HG02885 (cell line): ENCODE results near the gene MSLN.

Experiments used
- ATAC-seq: cut with Tn5 transposase; IDR thresholded peaks from one replicate; pipeline ENCODE4 v1.9.1; 2021; ENCODE audit warnings: mild to moderate bottlenecking; ENCODE audit not compliant: unreplicated experiment, poor library complexity

Gene MSLN

GRCh38 chr16:722835-723633, 37.5 kb upstream of the MSLN start:
- no peak for ATAC-seq

- no peak for ATAC-seq
Measured at GRCh38 chr16:723695-724094, 36.8 kb upstream of the MSLN start.

GRCh38 chr16:724188-725040, 36.1 kb upstream of the MSLN start:
- ATAC-seq, result no peak

- ATAC-seq, result no peak
Measured at GRCh38 chr16:725041-725376, 35.5 kb upstream of the MSLN start.

DNA sequence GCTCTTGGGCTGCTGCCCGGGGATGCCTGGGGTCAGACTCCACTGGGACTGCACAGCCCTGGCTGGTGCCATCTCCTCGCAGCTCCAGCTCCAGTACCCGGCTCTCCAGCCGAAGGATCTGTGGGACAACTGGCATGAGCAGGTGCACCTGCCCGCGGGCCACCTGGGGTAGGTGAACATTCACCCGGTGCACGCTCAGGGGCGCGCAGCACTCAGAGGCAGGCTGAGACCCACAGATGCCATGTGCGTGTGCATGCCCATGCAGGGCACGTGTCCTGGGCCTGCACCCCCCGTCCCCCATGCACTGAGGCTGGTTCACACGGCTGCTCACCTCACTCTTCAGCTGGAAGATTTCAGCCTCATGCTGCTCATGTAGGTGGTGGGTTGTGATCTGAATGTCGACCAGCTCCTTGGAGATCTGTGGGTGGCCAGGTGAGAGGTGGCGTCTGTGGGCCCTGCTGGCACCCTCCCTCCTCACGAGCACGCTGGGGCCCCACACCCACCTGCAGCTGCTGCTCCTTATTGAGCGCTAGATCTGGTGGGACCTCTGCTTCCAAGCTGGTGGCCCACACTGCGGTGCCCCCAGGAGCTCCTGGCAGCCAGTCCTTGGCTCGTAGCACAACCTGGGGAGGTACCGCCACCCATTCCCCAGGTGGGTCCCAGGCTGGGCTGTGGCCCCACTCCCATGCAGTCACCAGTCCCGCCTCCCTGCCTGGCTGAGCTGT, 34.9 kb upstream of the MSLN start:
- ATAC-seq, result no peak

- ATAC-seq, result no peak
Measured at GRCh38 chr16:726188-726437, 34.4 kb upstream of the MSLN start.

- ATAC-seq, result peak; percentile 42
Measured at GRCh38 chr16:726438-727290, 33.9 kb upstream of the MSLN start, which contains the start of the genes CCDC78 and HAGHL. TSS of gene CCDC78 (minus strand) at chr16:726443. CDS start at chr16:726367, 76 bp downstream. TSS of gene HAGHL (plus strand) at chr16:727106. CDS start at chr16:727510, 404 bp downstream.

DNA sequence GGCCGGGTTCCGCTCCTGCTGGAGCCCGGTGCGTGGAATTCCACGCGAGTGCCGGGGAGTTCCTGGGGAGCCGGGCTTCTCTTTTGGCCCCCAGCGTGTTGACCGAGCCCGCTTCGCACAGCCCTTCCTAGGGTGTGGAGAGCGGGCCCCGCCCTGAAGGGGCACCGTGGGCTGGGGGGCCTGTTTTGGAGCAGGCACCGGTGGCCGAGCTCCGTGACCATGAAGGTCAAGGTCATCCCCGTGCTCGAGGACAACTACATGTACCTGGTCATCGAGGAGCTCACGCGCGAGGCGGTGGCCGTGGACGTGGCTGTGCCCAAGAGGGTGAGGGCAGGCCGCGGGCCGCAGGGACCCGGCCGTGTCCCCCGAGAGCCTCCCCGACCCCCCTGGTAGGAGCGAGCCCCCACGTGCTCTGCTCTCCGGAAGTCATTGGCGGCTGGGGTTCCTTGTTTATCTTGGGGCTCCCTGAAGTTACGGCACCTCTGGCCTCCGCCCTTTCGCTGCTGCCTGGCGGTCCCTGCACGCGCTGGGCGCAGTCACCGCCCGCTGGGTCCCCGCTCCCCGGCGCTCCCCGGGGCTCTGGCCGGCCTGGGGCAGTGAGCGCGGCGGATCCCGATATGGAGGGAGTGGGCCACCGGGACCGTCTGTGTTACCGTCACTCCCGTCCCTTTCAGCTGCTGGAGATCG, 33.1 kb upstream of the MSLN start:
- peak; percentile 12 for ATAC-seq

DNA sequence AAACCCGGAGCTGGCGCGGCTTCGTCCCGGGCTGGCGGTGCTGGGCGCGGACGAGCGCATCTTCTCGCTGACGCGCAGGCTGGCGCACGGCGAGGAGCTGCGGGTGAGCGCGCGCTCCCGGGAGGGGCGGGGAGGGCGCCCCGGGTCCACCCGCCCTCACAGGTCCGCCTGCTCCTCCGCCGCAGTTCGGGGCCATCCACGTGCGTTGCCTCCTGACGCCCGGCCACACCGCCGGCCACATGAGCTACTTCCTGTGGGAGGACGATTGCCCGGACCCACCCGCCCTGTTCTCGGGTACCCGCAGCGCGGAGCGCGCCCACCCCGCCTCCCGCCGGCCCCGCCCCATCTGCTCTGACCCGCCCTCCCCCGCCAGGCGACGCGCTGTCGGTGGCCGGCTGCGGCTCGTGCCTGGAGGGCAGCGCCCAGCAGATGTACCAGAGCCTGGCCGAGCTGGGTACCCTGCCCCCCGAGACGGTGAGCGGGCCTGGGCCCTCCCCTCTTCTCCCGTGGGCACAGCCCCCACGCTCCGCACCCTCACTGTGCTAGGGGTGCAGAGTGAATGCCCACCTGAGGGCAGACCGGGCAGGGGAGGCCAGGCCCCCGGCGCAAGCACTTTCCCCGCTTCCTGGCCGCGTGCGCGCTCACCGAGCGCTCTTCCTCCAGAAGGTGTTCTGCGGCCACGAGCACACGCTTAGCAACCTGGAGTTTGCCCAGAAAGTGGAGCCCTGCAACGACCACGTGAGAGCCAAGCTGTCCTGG, 32.2 kb upstream of the MSLN start:
- peak; percentile 44 for ATAC-seq

DNA sequence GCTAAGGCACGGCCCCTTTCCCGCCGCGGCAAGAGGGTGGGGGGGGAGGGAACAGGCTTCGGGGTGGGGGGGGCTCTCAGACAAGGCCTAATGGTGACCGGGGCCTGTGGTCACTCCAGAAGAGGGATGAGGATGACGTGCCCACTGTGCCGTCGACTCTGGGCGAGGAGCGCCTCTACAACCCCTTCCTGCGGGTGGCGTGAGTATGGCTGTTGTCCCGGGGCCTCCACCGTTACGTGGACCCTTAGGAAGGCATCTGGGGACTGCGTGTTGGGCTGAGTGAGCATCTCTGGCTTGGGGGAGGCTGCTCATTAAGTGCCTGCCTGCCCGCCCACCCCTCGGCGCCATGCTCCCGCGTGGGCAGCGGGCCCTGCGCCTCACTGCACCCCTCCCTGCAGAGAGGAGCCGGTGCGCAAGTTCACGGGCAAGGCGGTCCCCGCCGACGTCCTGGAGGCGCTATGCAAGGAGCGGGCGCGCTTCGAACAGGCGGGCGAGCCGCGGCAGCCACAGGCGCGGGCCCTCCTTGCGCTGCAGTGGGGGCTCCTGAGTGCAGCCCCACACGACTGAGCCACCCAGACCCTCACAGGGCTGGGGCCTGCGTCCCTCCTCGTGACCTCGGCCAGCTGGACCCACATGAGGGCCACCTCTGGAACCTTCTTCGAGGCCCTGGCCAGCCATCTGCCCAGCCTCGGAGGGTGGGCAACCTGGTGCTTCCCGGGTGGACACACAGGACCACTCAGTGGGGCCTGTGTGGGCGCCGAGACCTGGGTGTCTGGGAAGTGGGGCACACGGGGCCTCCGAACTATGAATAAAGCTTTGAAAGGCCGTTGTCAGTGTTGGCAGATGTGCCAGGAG, 31.4 kb upstream of the MSLN start:
- no peak for ATAC-seq

DNA sequence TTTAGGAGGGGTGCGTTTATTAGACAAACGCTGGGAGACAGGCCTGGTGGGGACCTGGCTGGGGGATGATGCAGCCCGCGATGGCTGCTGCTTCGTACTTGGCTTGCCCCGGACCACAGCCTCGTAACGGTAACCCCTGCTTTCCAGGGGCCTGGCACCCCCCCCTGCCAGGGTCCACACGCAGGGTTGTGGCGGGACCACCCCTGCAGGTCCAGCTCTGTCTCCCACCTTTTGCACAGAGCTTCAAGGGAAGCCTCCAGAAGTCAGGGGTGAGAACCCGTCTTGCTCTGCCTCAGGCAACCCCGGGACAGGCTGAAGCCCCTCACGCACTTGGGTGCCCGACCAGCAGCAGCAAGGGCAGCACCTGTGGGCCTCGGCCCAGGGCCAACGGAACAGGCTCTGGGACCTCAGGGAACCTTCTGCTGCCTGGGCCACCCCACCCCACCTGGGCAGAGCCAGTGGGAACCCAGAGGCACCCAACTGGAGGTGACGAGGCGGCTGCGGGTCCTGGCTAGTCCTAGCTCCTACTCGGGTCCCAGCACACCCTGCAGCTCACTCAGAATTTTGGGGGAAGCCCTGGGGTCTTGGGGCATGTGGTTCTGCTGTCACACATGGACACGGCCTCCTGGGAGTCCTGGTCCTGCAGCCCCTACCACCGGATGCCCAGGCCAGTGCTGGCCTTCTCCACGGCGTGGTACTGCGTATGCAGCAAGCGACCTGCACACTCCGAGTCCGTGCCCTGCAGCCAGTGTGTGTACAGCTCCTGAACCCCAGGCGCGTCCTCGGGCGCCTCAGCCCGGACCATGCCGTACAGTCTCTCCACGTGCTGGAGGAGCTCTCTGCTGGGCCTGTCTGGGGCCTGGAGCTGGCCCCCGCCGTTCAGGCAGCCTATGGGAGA, 30.5 kb upstream of the MSLN start:
- no peak for ATAC-seq

DNA sequence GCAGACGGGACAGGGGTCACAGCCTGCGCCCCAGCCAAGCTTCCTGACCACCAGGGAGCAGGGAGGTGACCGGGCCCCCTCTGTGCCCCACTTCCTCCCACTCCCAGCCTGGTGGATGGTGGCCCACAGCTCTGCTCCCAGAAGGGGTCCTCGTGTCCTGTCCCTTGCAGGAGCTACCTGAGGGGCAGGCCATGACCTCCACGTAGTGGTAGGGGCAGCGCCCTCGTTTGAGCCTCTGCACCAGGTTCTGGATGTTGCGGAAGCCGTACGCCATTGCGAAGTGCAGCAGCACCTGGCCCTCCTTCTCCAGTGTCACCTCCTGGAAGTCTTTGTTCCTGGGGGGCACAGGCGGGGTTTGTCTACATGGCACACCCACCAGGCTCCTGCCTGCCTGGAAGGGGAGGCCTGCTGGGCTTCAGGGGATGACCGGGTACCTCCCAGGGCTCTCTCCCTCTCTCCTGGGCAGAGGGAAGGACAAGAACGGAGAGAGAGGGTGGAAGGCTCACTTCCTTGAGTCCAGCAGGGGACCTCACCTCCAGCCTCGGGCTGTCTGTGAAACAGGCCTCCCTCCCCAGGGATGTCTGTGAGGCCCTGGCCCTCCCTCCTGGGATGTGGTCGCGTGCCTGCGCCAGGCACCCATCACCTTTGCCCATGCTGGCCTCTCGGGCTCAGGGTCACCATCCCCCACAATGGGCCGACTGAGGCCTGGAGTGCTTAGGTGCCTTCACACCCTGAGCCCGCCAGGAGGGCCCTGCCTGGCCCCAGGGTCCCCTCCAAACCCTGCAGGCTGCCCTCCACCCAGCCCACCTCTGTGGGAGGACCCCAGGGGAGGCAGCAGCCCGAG, 29.6 kb upstream of the MSLN start:
- ATAC-seq, result no peak

GRCh38 chr16:732332-732731, 28.2 kb upstream of the MSLN start:
- no peak for ATAC-seq

GRCh38 chr16:732936-733335, 27.6 kb upstream of the MSLN start:
- no peak for ATAC-seq

DNA sequence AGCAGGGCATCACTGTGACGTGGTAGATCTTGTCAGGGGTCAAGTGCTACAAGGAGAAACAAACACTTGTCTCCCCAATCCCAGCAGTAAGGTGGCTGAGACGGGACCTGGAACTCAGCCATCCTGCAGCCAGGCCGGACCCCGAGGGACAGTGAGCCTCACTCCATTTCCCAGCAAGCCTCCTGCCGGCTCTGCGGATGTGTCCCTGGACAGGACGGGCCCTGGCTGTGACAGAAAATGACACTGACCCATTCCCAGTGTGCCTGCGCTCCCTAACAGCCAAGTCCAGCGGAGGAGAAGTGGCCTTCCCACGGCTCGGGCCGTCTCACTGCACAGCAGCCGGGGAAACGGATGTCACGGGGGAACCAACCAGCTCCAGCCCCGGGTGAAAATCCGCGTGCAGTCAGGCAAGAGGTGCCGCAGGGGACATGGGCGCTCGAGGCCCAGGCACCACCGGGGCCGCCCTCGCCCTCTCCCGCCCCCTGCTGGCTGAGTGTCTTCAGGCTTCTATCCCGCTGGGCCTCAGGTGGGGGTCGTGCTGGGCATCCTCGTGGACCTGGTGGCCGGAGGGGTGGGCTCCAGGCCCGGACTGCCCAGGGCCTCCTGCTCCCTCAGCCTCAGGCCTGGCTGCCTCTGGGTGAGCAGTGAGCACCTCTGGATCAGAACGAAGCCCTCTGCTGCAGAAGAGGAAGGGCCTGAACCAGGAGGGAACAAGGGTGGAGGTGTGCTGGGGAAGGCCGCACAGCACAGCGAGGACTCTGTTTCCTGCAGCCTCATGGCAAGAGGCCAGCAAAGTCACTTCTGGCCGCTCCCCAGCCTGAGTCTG, 26.9 kb upstream of the MSLN start:
- no peak for ATAC-seq
